GM21723 (cell line): ENCODE data around the gene HSPBP1.
"Not testable (repeated sequence)": the region's sequence is repeated elsewhere in the genome, so short reads cannot be mapped to it uniquely, and the experiment has no call there.

ENCODE experiments used
- ATAC-seq: cut with Tn5 transposase; IDR thresholded peaks from one replicate; pipeline ENCODE4 v1.9.1; 2021; ENCODE audit warnings: mild to moderate bottlenecking, moderate library complexity; ENCODE audit not compliant: unreplicated experiment

Gene HSPBP1

GRCh38 chr19:55279770-55280643 is at the start of gene HSPBP1:
Gene HSPBP1 (minus strand): TSS chr19:55280110. CDS start chr19:55279608, 502 bp downstream.
- ATAC-seq: peak; percentile 62

GRCh38 chr19:55328774-55329318 is 48.9 kb upstream of the HSPBP1 start:
- ATAC-seq: not testable (repeated sequence)

GRCh38 chr19:55325172-55325571 is 45.3 kb upstream of the HSPBP1 start, which contains the start of gene TMEM150B:
Gene TMEM150B (minus strand): TSS chr19:55325341. CDS start chr19:55321036, 4,305 bp downstream.
- no peak for ATAC-seq

- ATAC-seq: no peak
These were observed 44.8 kb upstream of the HSPBP1 start for GRCh38 chr19:55324662-55325061.

GRCh38 chr19:55322204-55322885 is 42.4 kb upstream of the HSPBP1 start:
- no peak for ATAC-seq

GRCh38 chr19:55321466-55322137 is 41.7 kb upstream of the HSPBP1 start:
- no peak for ATAC-seq

GRCh38 chr19:55320844-55321419 is 41.0 kb upstream of the HSPBP1 start:
- no peak for ATAC-seq

GRCh38 chr19:55319785-55320184 is 39.9 kb upstream of the HSPBP1 start:
- ATAC-seq: no peak

GRCh38 chr19:55316646-55317045 is 36.7 kb upstream of the HSPBP1 start:
- ATAC-seq: no peak

- no peak for ATAC-seq
These were observed 36.1 kb upstream of the HSPBP1 start for GRCh38 chr19:55315956-55316525.

GRCh38 chr19:55314396-55314795 is 34.5 kb upstream of the HSPBP1 start:
- no peak for ATAC-seq

- ATAC-seq: no peak
These were observed 33.0 kb upstream of the HSPBP1 start for GRCh38 chr19:55312621-55313512.

- ATAC-seq: no peak
These were observed 31.9 kb upstream of the HSPBP1 start for GRCh38 chr19:55311797-55312196.

GRCh38 chr19:55311397-55311796 is 31.5 kb upstream of the HSPBP1 start:
- ATAC-seq: no peak

- ATAC-seq: no peak
These were observed 30.6 kb upstream of the HSPBP1 start for GRCh38 chr19:55310498-55310897.

GRCh38 chr19:55309448-55309847 is 29.5 kb upstream of the HSPBP1 start:
- no peak for ATAC-seq

- no peak for ATAC-seq
These were observed 28.4 kb upstream of the HSPBP1 start for GRCh38 chr19:55308281-55308680.

- ATAC-seq: no peak
These were observed 26.8 kb upstream of the HSPBP1 start for GRCh38 chr19:55306712-55307111.

GRCh38 chr19:55305983-55306562 is 26.2 kb upstream of the HSPBP1 start:
- no peak for ATAC-seq
